Fibroblast of the aortic adventitia (primary cell): ENCODE results near the gene CTNNA3. TPM values are rescaled to one million over a fixed set of nuclear protein-coding genes. Genes with fewer than 3 reads are reported as not detected.

Experiments used
- DNase-seq: peaks from one replicate; pipeline ENCODE4 v3.0.0-alpha.2; 2010; ENCODE audit warnings: low read depth
- H3K4me3 ChIP-seq: 2 replicates; pipeline ENCODE4 v1.5.1; 2011; ENCODE audit warnings: low read depth, mild to moderate bottlenecking, control low read depth, low read length, moderate library complexity
- CTCF ChIP-seq: IDR thresholded peaks from 2 replicates; pipeline ENCODE4 v1.5.1; 2011; ENCODE audit warnings: mild to moderate bottlenecking, low read length, control low read depth, inconsistent platforms; ENCODE audit not compliant: insufficient read depth
- total RNA-seq: library from RNA; depleted of rRNA; stranded (reverse); fragments of >200 nt; gene quantifications from 2 replicates; pipeline ENCODE4 v1.2.3, GENCODE V29; 2012; ENCODE audit warnings: low replicate concordance

The CTNNA3 gene
- total RNA-seq, 1 donor: not detected

- no peak for TF ChIP-seq CTCF
- no peak overlapping the region for H3K4me3 ChIP-seq
- DNase-seq: no peak
Observed at GRCh38 chr10:67612577-67613537, 83.1 kb downstream of the CTNNA3 start.

GRCh38 chr10:67612176-67612575, 83.8 kb downstream of the CTNNA3 start:
- TF ChIP-seq CTCF: no peak
- no peak for DNase-seq

GRCh38 chr10:67609996-67610793, 85.8 kb downstream of the CTNNA3 start:
- TF ChIP-seq CTCF: no peak
- DNase-seq: peak; percentile 28
- no peak overlapping the region for H3K4me3 ChIP-seq

More at GRCh38 chr10:67612176-67612575, 83.8 kb downstream of the CTNNA3 start:
- no peak overlapping the region for H3K4me3 ChIP-seq

GRCh38 chr10:67608001-67608400, 88.0 kb downstream of the CTNNA3 start:
- TF ChIP-seq CTCF: no peak
- no peak for DNase-seq
- no peak overlapping the region for H3K4me3 ChIP-seq

- H3K4me3 ChIP-seq: no peak overlapping the region
- no peak for TF ChIP-seq CTCF
- DNase-seq: no peak
Observed at GRCh38 chr10:67607472-67607871, 88.5 kb downstream of the CTNNA3 start.

- no peak overlapping the region for H3K4me3 ChIP-seq
- TF ChIP-seq CTCF: no peak
- peak; percentile 56 for DNase-seq
Observed at GRCh38 chr10:67606572-67606971, 89.4 kb downstream of the CTNNA3 start.
